ENCODE data around the gene PTAFR. TPM values are rescaled to one million over a fixed set of nuclear protein-coding genes. Genes with fewer than 3 reads are reported as not detected.

Gene PTAFR
- total RNA-seq, 3 donors from 2014 or later = 5.6 to 8.3 (median 6.2) TPM

DNA sequence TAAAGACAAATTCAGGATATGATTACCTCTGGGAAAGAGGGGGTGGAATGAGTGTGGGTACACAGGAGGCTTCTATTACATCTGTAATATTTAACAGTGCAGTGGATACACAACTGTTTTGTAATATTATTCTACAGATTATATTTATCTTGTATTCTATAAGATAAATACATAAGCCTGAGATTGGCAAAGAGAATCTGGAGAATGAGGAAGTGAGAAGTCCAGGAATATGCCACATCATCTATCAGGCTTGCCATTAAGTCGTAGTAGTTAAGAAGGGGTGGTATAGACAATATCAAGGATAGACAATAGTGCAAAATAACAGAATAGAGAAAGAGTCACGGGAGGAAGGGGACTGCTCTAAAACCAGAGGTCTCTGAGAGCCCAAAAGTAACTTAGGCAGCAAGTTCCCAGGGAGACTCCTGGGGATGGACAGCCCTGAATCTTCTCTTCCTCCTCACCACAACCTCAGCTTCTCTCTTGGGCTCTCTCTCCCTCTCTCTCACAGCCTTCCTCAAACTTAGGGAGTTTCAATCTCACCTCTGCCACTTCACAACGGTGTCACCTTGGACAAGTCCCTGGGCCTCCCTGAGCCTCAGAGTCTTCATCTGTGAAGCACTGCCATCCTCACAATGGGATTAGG is 14.0 kb upstream of the PTAFR start:
- H3K4me3 ChIP-seq = no peak overlapping the region
- DNase-seq (ENCODE audit: low spot score in 2 of 2) = no peak
- H3K27me3 ChIP-seq = no peaks in the 10 kb centered on the region
- intact Hi-C loops (cut with DNase I; ENCODE audit: low total_unique reads) = no loop called here
- no peaks in the 10 kb centered on the region for H3K36me3 ChIP-seq
- no peak for TF ChIP-seq POLR2A (IDR thresholded peaks at IDR 0.05)
- TF ChIP-seq, protein P1, sequence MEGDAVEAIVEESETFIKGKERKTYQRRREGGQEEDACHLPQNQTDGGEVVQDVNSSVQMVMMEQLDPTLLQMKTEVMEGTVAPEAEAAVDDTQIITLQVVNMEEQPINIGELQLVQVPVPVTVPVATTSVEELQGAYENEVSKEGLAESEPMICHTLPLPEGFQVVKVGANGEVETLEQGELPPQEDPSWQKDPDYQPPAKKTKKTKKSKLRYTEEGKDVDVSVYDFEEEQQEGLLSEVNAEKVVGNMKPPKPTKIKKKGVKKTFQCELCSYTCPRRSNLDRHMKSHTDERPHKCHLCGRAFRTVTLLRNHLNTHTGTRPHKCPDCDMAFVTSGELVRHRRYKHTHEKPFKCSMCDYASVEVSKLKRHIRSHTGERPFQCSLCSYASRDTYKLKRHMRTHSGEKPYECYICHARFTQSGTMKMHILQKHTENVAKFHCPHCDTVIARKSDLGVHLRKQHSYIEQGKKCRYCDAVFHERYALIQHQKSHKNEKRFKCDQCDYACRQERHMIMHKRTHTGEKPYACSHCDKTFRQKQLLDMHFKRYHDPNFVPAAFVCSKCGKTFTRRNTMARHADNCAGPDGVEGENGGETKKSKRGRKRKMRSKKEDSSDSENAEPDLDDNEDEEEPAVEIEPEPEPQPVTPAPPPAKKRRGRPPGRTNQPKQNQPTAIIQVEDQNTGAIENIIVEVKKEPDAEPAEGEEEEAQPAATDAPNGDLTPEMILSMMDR (IDR thresholded peaks at IDR 0.05) = no peak
- no peak for TF ChIP-seq POLR2AphosphoS5 (IDR thresholded peaks at IDR 0.05)
- peak overlapping the region in 1 of 2 donors; percentile 25 for H3K27ac ChIP-seq
- H3K4me1 ChIP-seq = no peaks in the 10 kb centered on the region
- no peaks in the 10 kb centered on the region for H3K9me3 ChIP-seq

DNA sequence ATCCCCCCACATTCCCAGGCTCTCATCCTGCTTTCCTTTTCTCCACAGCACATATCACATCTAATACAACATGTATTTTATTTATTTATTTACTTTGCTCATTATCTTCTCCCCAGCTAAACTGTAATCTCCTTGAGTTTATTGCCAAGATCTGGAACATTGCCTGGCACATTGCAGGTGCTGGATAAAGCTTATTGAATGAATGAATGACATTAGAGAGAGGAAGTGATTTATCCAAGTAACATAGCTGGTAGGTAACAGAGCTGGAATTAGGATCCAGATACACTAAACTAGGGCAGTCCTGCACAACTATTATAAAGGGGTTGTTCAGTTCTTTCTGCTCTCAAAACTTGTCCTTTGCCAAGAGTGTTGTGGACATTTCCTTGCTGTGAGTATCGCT is 8.6 kb upstream of the PTAFR start:
- no peaks in the 10 kb centered on the region for H3K36me3 ChIP-seq
- no peak overlapping the region for H3K4me3 ChIP-seq
- no peak overlapping the region for H3K27ac ChIP-seq
- TF ChIP-seq POLR2AphosphoS5 (IDR thresholded peaks at IDR 0.05) = no peak
- TF ChIP-seq, protein P1 (IDR thresholded peaks at IDR 0.05) = no peak
- no peak for TF ChIP-seq POLR2A (IDR thresholded peaks at IDR 0.05)
- no peaks in the 10 kb centered on the region for H3K9me3 ChIP-seq
- intact Hi-C loops (cut with DNase I; ENCODE audit: low total_unique reads) = no loop called here
- no peak for DNase-seq (ENCODE audit: low spot score in 2 of 2)
- no peaks in the 10 kb centered on the region for H3K27me3 ChIP-seq
- no peaks in the 10 kb centered on the region for H3K4me1 ChIP-seq

DNA sequence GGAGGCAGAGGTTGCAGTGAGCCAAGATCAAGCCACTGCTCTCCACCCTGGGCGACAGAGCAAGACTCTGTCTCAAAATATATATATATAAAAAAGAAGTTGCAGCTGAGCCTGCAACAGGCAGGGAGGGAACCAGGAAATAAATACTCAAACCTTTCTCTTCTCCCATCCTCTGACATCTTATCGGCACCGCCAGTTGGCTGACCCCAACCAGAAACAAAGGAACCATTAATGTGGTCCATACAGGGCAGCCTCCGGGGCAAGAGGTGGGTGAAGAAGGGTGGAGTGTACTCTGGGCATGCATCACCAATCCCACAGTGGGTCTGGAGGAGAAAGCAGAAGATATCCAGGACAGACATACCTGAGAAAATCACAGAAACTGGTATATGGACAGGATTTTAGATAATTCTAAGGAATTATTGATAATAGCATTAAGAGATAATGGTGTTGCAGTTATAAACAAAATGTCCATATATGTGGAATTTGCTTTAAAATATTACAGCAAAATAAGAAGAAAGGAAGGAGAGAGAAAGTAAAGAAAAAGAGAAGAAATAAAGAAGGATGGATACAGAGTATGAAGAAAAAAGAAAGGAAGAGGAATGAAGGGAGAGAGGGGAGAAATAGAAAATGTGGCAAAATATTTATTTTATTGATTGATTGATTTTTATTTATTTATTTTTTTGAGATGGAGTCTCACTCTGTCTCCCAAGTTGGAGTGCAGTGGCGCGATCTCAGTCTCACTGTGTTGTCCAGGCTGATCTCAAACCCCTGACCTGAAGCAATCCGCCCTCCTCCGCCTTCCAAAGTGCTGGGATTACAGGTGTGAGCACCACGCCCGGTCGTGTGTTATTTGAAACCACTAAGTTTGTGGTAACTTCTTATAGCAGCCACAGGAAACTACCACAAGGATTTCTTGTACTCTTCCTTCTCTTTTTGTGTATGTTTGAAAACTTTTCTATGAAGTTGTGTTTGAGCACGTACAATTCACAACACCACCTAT is 4.1 kb upstream of the PTAFR start:
- TF ChIP-seq POLR2AphosphoS5 (IDR thresholded peaks at IDR 0.05) = no peak
- TF ChIP-seq, protein P1 (IDR thresholded peaks at IDR 0.05) = no peak
- TF ChIP-seq POLR2A (IDR thresholded peaks at IDR 0.05) = no peak
- intact Hi-C loops (cut with DNase I; ENCODE audit: low total_unique reads) = no loop called here
- Histone ChIP-seq H3K27ac (no peak overlapping the region), H3K27me3 (no peaks in the 10 kb centered on the region), H3K36me3 (no peaks in the 10 kb centered on the region), H3K9me3 (no peaks in the 10 kb centered on the region), H3K4me1 (no peaks in the 10 kb centered on the region), H3K4me3 (no peak overlapping the region)
- no peak for DNase-seq (ENCODE audit: low spot score in 2 of 2)

DNA sequence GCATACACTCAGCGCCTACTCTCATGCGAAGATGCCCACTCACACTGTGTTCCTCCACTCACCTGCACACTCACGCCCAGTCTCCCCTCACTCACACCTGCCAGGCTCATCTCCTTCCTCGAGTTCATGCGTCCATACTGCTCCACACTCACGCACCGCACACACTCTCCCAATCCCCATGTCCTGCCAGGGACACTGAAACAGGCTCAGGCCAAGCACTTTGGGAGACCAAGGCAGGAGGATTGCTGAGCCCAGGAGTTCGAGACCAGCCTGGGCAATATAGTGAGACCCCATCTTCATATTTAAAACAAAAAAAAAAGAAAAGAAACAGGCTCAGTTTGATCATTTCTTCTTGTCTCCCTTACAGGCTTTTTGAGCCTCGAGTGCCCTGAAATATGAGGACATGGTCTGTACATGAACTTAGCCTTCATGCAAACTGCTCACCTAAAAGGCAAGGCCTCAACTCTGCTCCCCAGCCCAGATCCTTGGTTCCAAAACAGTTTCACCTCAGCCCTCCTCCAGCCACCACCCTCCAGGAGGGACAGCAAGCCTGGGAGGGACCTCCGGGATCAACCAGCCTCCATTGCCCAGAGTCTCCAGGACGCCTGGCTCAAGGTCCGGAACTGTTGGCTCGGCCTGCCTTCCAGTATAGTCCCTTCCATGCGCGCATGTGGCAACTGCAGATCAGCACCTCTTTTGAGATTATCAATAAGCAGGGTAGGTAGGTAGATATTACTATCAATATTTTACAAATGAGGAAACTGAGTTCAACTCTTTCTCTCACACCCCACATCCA is 2.4 kb upstream of the PTAFR start:
- Histone ChIP-seq H3K9me3 (no peaks in the 10 kb centered on the region), H3K4me1 (no peaks in the 10 kb centered on the region), H3K27me3 (no peaks in the 10 kb centered on the region), H3K36me3 (no peaks in the 10 kb centered on the region), H3K4me3 (no peak overlapping the region), H3K27ac (no peak overlapping the region)
- TF ChIP-seq POLR2A (IDR thresholded peaks at IDR 0.05) (no peak), POLR2AphosphoS5 (IDR thresholded peaks at IDR 0.05) (no peak)
- TF ChIP-seq, protein P1 (IDR thresholded peaks at IDR 0.05) = no peak
- intact Hi-C loops (cut with DNase I; ENCODE audit: low total_unique reads) = loop anchor here (1.0 kb wide), 1 partner anchor 23 kb away; no protein-coding TSS in a partner anchor
- DNase-seq (ENCODE audit: low spot score in 2 of 2) = no peak
